Stomach (tissue), 4 donors: ENCODE measurements around the gene TEX19.

ENCODE experiments used
- CTCF ChIP-seq, 7 experiments: fragments of 450-650 bp in 4 of 7; fragments of 200-600 bp in 3 of 7; sonication (generic) in 3 of 7; IDR thresholded peaks; one replicate each; pipeline ENCODE4 v1.5.1; 2016 to 2019; ENCODE audit warnings: antibody characterized with exemption in 7 of 7, control low read depth in 2 of 7, mild to moderate bottlenecking in 1 of 7
- POLR2A ChIP-seq, 4 donors: fragments of 450-650 bp; IDR thresholded peaks; one replicate each; pipeline ENCODE4 v1.6.1; 2016; ENCODE audit warnings: antibody characterized with exemption in 4 of 4, control low read depth in 2 of 4, mild to moderate bottlenecking in 1 of 4, moderate library complexity in 1 of 4

GRCh38 chr17:82310877-82311276 lies 48.2 kb upstream of the TEX19 start:
- TF ChIP-seq CTCF (IDR thresholded peaks at IDR 0.05) (no peak), POLR2A (IDR thresholded peaks at IDR 0.05) (no peak)
